Loucy (cell line): ENCODE data around the gene SCO1.

Experiments used
- EZH2phosphoT487 ChIP-seq: fragments of 200-600 bp; IDR thresholded peaks from 2 replicates; pipeline ENCODE4 v1.6.1; 2018; ENCODE audit warnings: antibody characterized with exemption, mild to moderate bottlenecking, moderate library complexity, borderline replicate concordance
- TF ChIP-seq, protein P1 (sequence below): fragments of 200-600 bp; sonication (generic); conservative IDR thresholded peaks from 2 replicates; pipeline ENCODE4 v1.5.1; 2014; ENCODE audit warnings: mild to moderate bottlenecking, antibody characterized with exemption, low read length

DNA sequence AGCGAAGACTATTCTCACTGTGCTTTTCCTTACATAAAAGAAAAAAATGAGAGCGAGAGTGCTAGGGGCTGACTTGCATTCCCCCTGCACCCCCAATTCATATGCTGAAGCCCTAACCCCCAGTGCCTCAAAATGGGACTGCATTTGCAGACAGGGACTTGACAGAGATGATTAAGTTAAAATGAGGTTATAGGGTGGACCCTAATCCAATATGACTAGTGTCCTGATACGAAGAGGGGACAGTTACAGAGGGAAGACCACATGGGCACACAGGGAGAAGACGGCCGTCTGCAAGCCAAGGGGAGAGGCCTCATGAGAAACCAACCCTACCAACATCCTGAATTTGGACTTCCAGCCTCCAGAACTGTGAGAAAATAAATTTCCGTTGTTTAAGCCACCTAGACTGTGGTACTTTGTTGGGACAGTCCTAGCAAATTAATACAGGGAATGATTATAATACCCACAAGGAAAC, 34.1 kb upstream of the SCO1 start:
- TF ChIP-seq, protein P1, sequence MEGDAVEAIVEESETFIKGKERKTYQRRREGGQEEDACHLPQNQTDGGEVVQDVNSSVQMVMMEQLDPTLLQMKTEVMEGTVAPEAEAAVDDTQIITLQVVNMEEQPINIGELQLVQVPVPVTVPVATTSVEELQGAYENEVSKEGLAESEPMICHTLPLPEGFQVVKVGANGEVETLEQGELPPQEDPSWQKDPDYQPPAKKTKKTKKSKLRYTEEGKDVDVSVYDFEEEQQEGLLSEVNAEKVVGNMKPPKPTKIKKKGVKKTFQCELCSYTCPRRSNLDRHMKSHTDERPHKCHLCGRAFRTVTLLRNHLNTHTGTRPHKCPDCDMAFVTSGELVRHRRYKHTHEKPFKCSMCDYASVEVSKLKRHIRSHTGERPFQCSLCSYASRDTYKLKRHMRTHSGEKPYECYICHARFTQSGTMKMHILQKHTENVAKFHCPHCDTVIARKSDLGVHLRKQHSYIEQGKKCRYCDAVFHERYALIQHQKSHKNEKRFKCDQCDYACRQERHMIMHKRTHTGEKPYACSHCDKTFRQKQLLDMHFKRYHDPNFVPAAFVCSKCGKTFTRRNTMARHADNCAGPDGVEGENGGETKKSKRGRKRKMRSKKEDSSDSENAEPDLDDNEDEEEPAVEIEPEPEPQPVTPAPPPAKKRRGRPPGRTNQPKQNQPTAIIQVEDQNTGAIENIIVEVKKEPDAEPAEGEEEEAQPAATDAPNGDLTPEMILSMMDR, result no peak
- no peak for TF ChIP-seq EZH2phosphoT487
